ENCODE data around the gene MYLIP.

Gene MYLIP

GRCh38 chr6:16105854-16106253, 23.0 kb upstream of the MYLIP start:
- DNase-seq = no peak
- in situ Hi-C loops (cut with MboI; ENCODE audit: low pct_unique_long_range_greater_than_20kb, low sequenced_read_pairs) = no loop called here

- no peak for DNase-seq
These were observed 21.7 kb upstream of the MYLIP start for GRCh38 chr6:16106991-16107787.

GRCh38 chr6:16108419-16108818, 20.5 kb upstream of the MYLIP start:
- in situ Hi-C loops (cut with MboI; ENCODE audit: low pct_unique_long_range_greater_than_20kb, low sequenced_read_pairs) = no loop called here
- DNase-seq = no peak

More at GRCh38 chr6:16106991-16107787, 21.7 kb upstream of the MYLIP start:
- in situ Hi-C loops (cut with MboI; ENCODE audit: low pct_unique_long_range_greater_than_20kb, low sequenced_read_pairs) = no loop called here

- in situ Hi-C loops (cut with MboI; ENCODE audit: low pct_unique_long_range_greater_than_20kb, low sequenced_read_pairs) = no loop called here
- DNase-seq = no peak
These were observed 19.8 kb upstream of the MYLIP start for GRCh38 chr6:16108921-16109658.

GRCh38 chr6:16109659-16110305, 19.1 kb upstream of the MYLIP start:
- DNase-seq = no peak

GRCh38 chr6:16118825-16119224, 10.1 kb upstream of the MYLIP start:
- DNase-seq = no peak
- in situ Hi-C loops (cut with MboI; ENCODE audit: low pct_unique_long_range_greater_than_20kb, low sequenced_read_pairs) = no loop called here

More at GRCh38 chr6:16109659-16110305, 19.1 kb upstream of the MYLIP start:
- in situ Hi-C loops (cut with MboI; ENCODE audit: low pct_unique_long_range_greater_than_20kb, low sequenced_read_pairs) = no loop called here

GRCh38 chr6:16121339-16121738, 7.5 kb upstream of the MYLIP start:
- DNase-seq = no peak
- in situ Hi-C loops (cut with MboI; ENCODE audit: low pct_unique_long_range_greater_than_20kb, low sequenced_read_pairs) = no loop called here

- in situ Hi-C loops (cut with MboI; ENCODE audit: low pct_unique_long_range_greater_than_20kb, low sequenced_read_pairs) = no loop called here
- DNase-seq = no peak
These were observed 6.7 kb upstream of the MYLIP start for GRCh38 chr6:16122197-16122596.

- in situ Hi-C loops (cut with MboI; ENCODE audit: low pct_unique_long_range_greater_than_20kb, low sequenced_read_pairs) = no loop called here
- DNase-seq = no peak
These were observed 4.4 kb upstream of the MYLIP start for GRCh38 chr6:16124198-16125180.

- in situ Hi-C loops (cut with MboI; ENCODE audit: low pct_unique_long_range_greater_than_20kb, low sequenced_read_pairs) = no loop called here
- DNase-seq = no peak
These were observed 2.8 kb upstream of the MYLIP start for GRCh38 chr6:16126056-16126455.

- in situ Hi-C loops (cut with MboI; ENCODE audit: low pct_unique_long_range_greater_than_20kb, low sequenced_read_pairs) = no loop called here
- DNase-seq = no peak
These were observed 2.0 kb upstream of the MYLIP start for GRCh38 chr6:16126861-16127260.

- in situ Hi-C loops (cut with MboI; ENCODE audit: low pct_unique_long_range_greater_than_20kb, low sequenced_read_pairs) = no loop called here
These were observed 1.4 kb upstream of the MYLIP start for GRCh38 chr6:16127471-16127870.

GRCh38 chr6:16129623-16130401, 926 bp downstream of the MYLIP start:
- DNase-seq = peak; percentile 49
- in situ Hi-C loops (cut with MboI; ENCODE audit: low pct_unique_long_range_greater_than_20kb, low sequenced_read_pairs) = no loop called here

More at GRCh38 chr6:16127471-16127870, 1.4 kb upstream of the MYLIP start:
- no peak for DNase-seq

- in situ Hi-C loops (cut with MboI; ENCODE audit: low pct_unique_long_range_greater_than_20kb, low sequenced_read_pairs) = no loop called here
- no peak for DNase-seq
These were observed 1.6 kb downstream of the MYLIP start for GRCh38 chr6:16130437-16130891.

GRCh38 chr6:16130932-16131387, 2.1 kb downstream of the MYLIP start:
- DNase-seq = peak; percentile 88
- in situ Hi-C loops (cut with MboI; ENCODE audit: low pct_unique_long_range_greater_than_20kb, low sequenced_read_pairs) = no loop called here

- in situ Hi-C loops (cut with MboI; ENCODE audit: low pct_unique_long_range_greater_than_20kb, low sequenced_read_pairs) = no loop called here
- DNase-seq = no peak
These were observed 4.0 kb downstream of the MYLIP start for GRCh38 chr6:16132909-16133308.

- DNase-seq = no peak
- in situ Hi-C loops (cut with MboI; ENCODE audit: low pct_unique_long_range_greater_than_20kb, low sequenced_read_pairs) = no loop called here
These were observed 5.5 kb downstream of the MYLIP start for GRCh38 chr6:16134430-16134829.

GRCh38 chr6:16135066-16135465, 6.2 kb downstream of the MYLIP start:
- in situ Hi-C loops (cut with MboI; ENCODE audit: low pct_unique_long_range_greater_than_20kb, low sequenced_read_pairs) = no loop called here
- no peak for DNase-seq
